HepG2 (cell line): ENCODE data around the gene CBL. TPM values are rescaled to one million over a fixed set of nuclear protein-coding genes. Genes with fewer than 3 reads are reported as not detected.

Experiments
- ATAC-seq: fragments of 200-7000 bp; cut with Tn5 transposase; 3 replicates; pipeline ENCODE4 v1.9.1; 2020; ENCODE audit warnings: mild to moderate bottlenecking, moderate library complexity
- BruUV-seq: library from RNA; stranded (reverse); fragments of 400-500 nt; replicated peaks from 2 replicates; lab custom pipeline; 2021; lab: Mats Ljungman, UMichigan
- CTCF ChIA-PET: fragments of 300-600 bp; formaldehyde crosslinking; extraction: SDS; loops from one replicate; lab custom pipeline; 2021; ENCODE audit warnings: low total read pairs, inconsistent platforms, low intra/inter-chr PET ratio; lab: Yijun Ruan, JAX
- POLR2A ChIA-PET: fragments of 350-600 bp; sonication (Branson Sonifier 250); formaldehyde crosslinking; loops from one replicate; lab custom pipeline; 2020; ENCODE audit warnings: antibody characterized with exemption, inconsistent platforms; lab: Yijun Ruan, JAX
- DNase-seq: peaks from one replicate; pipeline ENCODE4 v3.0.0-alpha.2; 2015; ENCODE audit warnings: low spot score
- FAIRE-seq: peaks from 3 replicates; lab custom pipeline; 2011; peaks lifted over from hg19 to GRCh38; lab: Jason Lieb, UNC
- H2AFZ ChIP-seq: one replicate; pipeline ENCODE4 v1.6.1; 2011; ENCODE audit warnings: low read length, inconsistent platforms
- H3K27ac ChIP-seq: fragments of 300-600 bp; 3 replicates; pipeline ENCODE4 v1.8.0; 2011; ENCODE audit warnings: mixed run types, mild to moderate bottlenecking, mixed read lengths, low read length, inconsistent platforms; ENCODE audit not compliant: insufficient read depth; ENCODE audit errors: extremely low read length
- H3K27me3 ChIP-seq, 2 experiments: fragments of 200-600 bp in 1 of 2; 2 replicates in 1 of 2; 3 replicates in 1 of 2; pipeline versions ENCODE4 v1.6.0 to v1.8.0; 2011; ENCODE audit warnings: low read length in 2 of 2, mild to moderate bottlenecking in 2 of 2, moderate library complexity in 2 of 2, inconsistent platforms in 1 of 2; ENCODE audit not compliant: insufficient read depth in 2 of 2, control insufficient read depth in 1 of 2
- H3K36me3 ChIP-seq, 2 experiments: fragments of 200-600 bp in 1 of 2; replicated peaks in 1 of 2; 2 replicates in 1 of 2; 3 replicates in 1 of 2; pipeline versions ENCODE4 v1.5.1 to v1.8.0; 2011; ENCODE audit warnings: low read length in 2 of 2, inconsistent platforms in 1 of 2; ENCODE audit not compliant: insufficient read depth in 2 of 2, control insufficient read depth in 1 of 2
- H3K4me1 ChIP-seq: 2 replicates; pipeline ENCODE4 v1.5.1; 2012; ENCODE audit warnings: low read length, inconsistent platforms; ENCODE audit not compliant: insufficient read depth
- H3K4me2 ChIP-seq: 2 replicates; pipeline ENCODE4 v1.6.0; 2011; ENCODE audit warnings: low read depth, low read length, inconsistent platforms
- H3K4me3 ChIP-seq, 3 experiments: fragments of 200-600 bp in 1 of 3; sonication (generic), shearing (Covaris generic) in 1 of 3; replicated peaks in 1 of 3; 2 replicates each; pipeline ENCODE4 v1.5.1; 2011 to 2016; ENCODE audit warnings: low read length in 3 of 3, inconsistent platforms in 2 of 3, low read depth in 2 of 3, mild to moderate bottlenecking in 2 of 3, control low read depth in 1 of 3, mixed read lengths in 1 of 3; ENCODE audit not compliant: insufficient read depth in 1 of 3
- H3K79me2 ChIP-seq: one replicate; pipeline ENCODE4 v1.6.1; 2011; ENCODE audit warnings: low read length, inconsistent platforms; ENCODE audit not compliant: insufficient read depth
- H3K9ac ChIP-seq: 2 replicates; pipeline ENCODE4 v1.6.0; 2011; ENCODE audit warnings: mild to moderate bottlenecking, low read depth, low read length, inconsistent platforms; ENCODE audit not compliant: insufficient read depth
- H3K9me3 ChIP-seq: 2 replicates; pipeline ENCODE4 v1.5.1; 2012; ENCODE audit warnings: mild to moderate bottlenecking, low read length
- H4K20me1 ChIP-seq: 2 replicates; pipeline ENCODE4 v1.6.0; 2011; ENCODE audit warnings: inconsistent platforms, mild to moderate bottlenecking, low read length, moderate library complexity; ENCODE audit not compliant: insufficient read depth
- HOXD1 ChIP-seq: sonication (generic); formaldehyde crosslinking; IDR thresholded peaks from 2 replicates; pipeline ENCODE4 v1.5.0; 2020; ENCODE audit warnings: missing genetic modification reagents
- KDM2A ChIP-seq: sonication (generic); formaldehyde crosslinking; IDR thresholded peaks from 2 replicates; pipeline ENCODE4 v1.4.0; 2020; ENCODE audit warnings: low read depth, missing genetic modification reagents, borderline replicate concordance
- MAZ ChIP-seq, 2 experiments: sonication (generic) in 1 of 2; formaldehyde crosslinking in 1 of 2; IDR thresholded peaks; 2 replicates each; pipeline versions ENCODE4 v1.5.0 to v1.6.1; 2012 to 2020; ENCODE audit warnings: low read depth in 2 of 2, mild to moderate bottlenecking in 2 of 2, borderline replicate concordance in 1 of 2, improper control_type of control experiment in 1 of 2, low read length in 1 of 2, missing genetic modification reagents in 1 of 2, moderate library complexity in 1 of 2
- MED8 ChIP-seq: sonication (generic); formaldehyde crosslinking; IDR thresholded peaks from 2 replicates; pipeline ENCODE4 v1.8.1; 2023; ENCODE audit warnings: mild to moderate bottlenecking, missing genetic modification reagents; ENCODE audit not compliant: insufficient replicate concordance
- NFKBIZ ChIP-seq: IDR thresholded peaks from 2 replicates; pipeline ENCODE4 v1.6.1; 2018; ENCODE audit warnings: missing genetic modification reagents, missing compliant biosample characterization
- PCBP2 ChIP-seq: fragments of 200-400 bp; formaldehyde crosslinking; optimal IDR thresholded peaks from 2 replicates; pipeline ENCODE3; 2018; ENCODE audit warnings: low read length, low read depth; ENCODE audit not compliant: poor library complexity, severe bottlenecking
- RARA ChIP-seq: IDR thresholded peaks from 2 replicates; pipeline ENCODE4 v1.6.1; 2016; ENCODE audit warnings: missing genetic modification reagents, missing compliant biosample characterization
- RBFOX2 ChIP-seq: fragments of 200-400 bp; formaldehyde crosslinking; IDR thresholded peaks from 2 replicates; pipeline ENCODE4 v1.6.1; 2017; ENCODE audit warnings: low read depth, mild to moderate bottlenecking, low read length
- REST ChIP-seq, 2 experiments: IDR thresholded peaks; 2 replicates each; pipeline ENCODE4 v1.6.1; 2011 to 2012; ENCODE audit warnings: low read length in 2 of 2, borderline replicate concordance in 1 of 2, low read depth in 1 of 2, mild to moderate bottlenecking in 1 of 2, moderate library complexity in 1 of 2
- THAP11 ChIP-seq: IDR thresholded peaks from 2 replicates; pipeline ENCODE4 v1.6.1; 2016; ENCODE audit warnings: missing biosample characterization, missing genetic modification reagents
- ZNF547 ChIP-seq: sonication (generic); formaldehyde crosslinking; IDR thresholded peaks from 2 replicates; pipeline ENCODE4 v1.5.1; 2020; ENCODE audit warnings: mild to moderate bottlenecking, missing genetic modification reagents
- ZNF776 ChIP-seq: sonication (generic); formaldehyde crosslinking; IDR thresholded peaks from 2 replicates; pipeline ENCODE4 v1.4.0; 2020; ENCODE audit warnings: mild to moderate bottlenecking, missing genetic modification reagents
- ZSCAN31 ChIP-seq: sonication (generic); formaldehyde crosslinking; IDR thresholded peaks from 2 replicates; pipeline ENCODE4 v1.5.0; 2020; ENCODE audit warnings: low read depth, mild to moderate bottlenecking, missing genetic modification reagents
- WGBS: methylation state at CpG from one replicate; pipeline ENCODE4 v1.1.6; 2017; ENCODE audit warnings: low lambda C conversion rate; 5-methylcytosine and 5-hydroxymethylcytosine counted together
- in situ Hi-C: cut with HindIII; loops from 2 replicates; pipeline ENCODE4 v1.10.0; 2017; ENCODE audit warnings: low pct_unique_long_range_greater_than_20kb; ENCODE audit not compliant: extremely low pct_ligation_motif_present
- intact Hi-C: fragments of 100-400 bp; cut with micrococcal nuclease; formaldehyde crosslinking; loops from one replicate; pipeline ENCODE4 v1.10.0; 2022; ENCODE audit not compliant: unreplicated experiment
- polyA plus RNA-seq, 8 experiments: library from polyadenylated mRNA; depleted of rRNA in 3 of 8; stranded (reverse) in 7 of 8; unstranded in 1 of 8; fragments of >200 nt; fragmentation: Illumina TruSeq in 4 of 8; extraction: Trizol in 4 of 8; gene quantifications; 2 replicates each; pipeline versions ENCODE4 v1.2.1 to v1.2.3, GENCODE V29; 2011 to 2016; ENCODE audit warnings: low read depth in 4 of 8, missing spikeins in 1 of 8, mixed read lengths in 1 of 8; ENCODE audit not compliant: insufficient read depth in 1 of 8
- total RNA-seq, 5 experiments: library from RNA; depleted of rRNA; stranded (reverse); fragments of >200 nt; fragmentation: Illumina TruSeq; extraction: Trizol; gene quantifications; 2 replicates each; pipeline ENCODE4 v1.2.3, GENCODE V29; 2016; ENCODE audit warnings: low read depth in 1 of 5
- TF ChIP-seq, protein P1 (sequence below): IDR thresholded peaks from 2 replicates; pipeline ENCODE4 v1.6.1; 2012; ENCODE audit warnings: inconsistent platforms
- TF ChIP-seq, protein P2 (sequence below): sonication (generic); formaldehyde crosslinking; IDR thresholded peaks from 2 replicates; pipeline ENCODE4 v1.5.0; 2020; ENCODE audit warnings: mild to moderate bottlenecking, missing genetic modification reagents

The CBL gene
- total and polyA plus RNA-seq, 2 of the 13 experiments (the other 11 are each of a cell fraction or from before 2014, with no cell fraction given) = 6.6 to 7.4 TPM

GRCh38 chr11:119316729-119317591 lies 110.8 kb downstream of the CBL start, which contains the start of gene MCAM:
Gene MCAM, minus strand, starts transcription at chr11:119317130. Its CDS starts 29 bp downstream, at chr11:119317101.
- Histone ChIP-seq H3K4me1 (peaks cover 58% of the 10 kb centered on the region), H3K9me3 (no peaks in the 10 kb centered on the region), H3K27me3 (peaks cover 0 to 9% of the 10 kb centered on the region in 2 experiments; a peak in 1 of 5 replicates), H3K9ac (peak within 1 kb of the TSS; percentile 70), H3K79me2 (no peaks in the 10 kb centered on the region), H2AFZ (peak within 1 kb of the TSS; percentile 30), H4K20me1 (no peaks in the 10 kb centered on the region), H3K36me3 (no peaks in the 10 kb centered on the region), H3K4me2 (peak within 1 kb of the TSS; percentile 96), H3K27ac (no peak within 1 kb of the TSS), H3K4me3 (peak within 1 kb of the TSS; percentile 63 to 77 (median 76))
- FAIRE-seq = no peak
- intact Hi-C loops = no loop called here
- POLR2A ChIA-PET = interaction anchor here (1.1 to 3.0 kb wide), 12 partner anchors 8 to 232 kb away, joined by 3 to 14 read pairs (median 5); partner anchors contain the start of genes HMBS, RNF26 and USP2
- CTCF ChIA-PET = no interaction called here
- in situ Hi-C loops = no loop called here
- peak; percentile 51 for ATAC-seq
- no TSS peak for BruUV-seq
- no CpG with 5 or more reads among the region's 74 CpGs for WGBS
- peak; percentile 41 for DNase-seq
- 0 out of 2 replicates have a peak, but pooled peaks have one; percentile 34 for TF ChIP-seq ZSCAN31
- no peak for TF ChIP-seq MAZ (IDR thresholded peaks at IDR 0.05; ENCODE audit: borderline replicate concordance, low read depth, low read length)
- TF ChIP-seq MAZ (CRISPR knock-in tag; IDR thresholded peaks at IDR 0.05; ENCODE audit: low read depth) = peak; percentile 53; the same call in 1 of the 2 replicates
- 0 out of 2 replicates have a peak, but pooled peaks have one; percentile 29 for TF ChIP-seq KDM2A
- 0 out of 2 replicates have a peak, but pooled peaks have one; percentile 43 for TF ChIP-seq ZNF776 (CRISPR knock-in tag)
- peak; percentile 29; the same call in 1 of the 2 replicates for TF ChIP-seq THAP11 (CRISPR knock-in tag)
- TF ChIP-seq ZNF547 (CRISPR knock-in tag) = 0 out of 2 replicates have a peak, but pooled peaks have one; percentile 41
- no peak for TF ChIP-seq REST (IDR thresholded peaks at IDR 0.05; ENCODE audit: borderline replicate concordance in 1 of 2, low read depth in 1 of 2, low read length in 2 of 2)
- TF ChIP-seq, protein P1, sequence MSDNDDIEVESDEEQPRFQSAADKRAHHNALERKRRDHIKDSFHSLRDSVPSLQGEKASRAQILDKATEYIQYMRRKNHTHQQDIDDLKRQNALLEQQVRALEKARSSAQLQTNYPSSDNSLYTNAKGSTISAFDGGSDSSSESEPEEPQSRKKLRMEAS = peak; percentile 53; the same call in 1 of the 2 replicates
- no peak for TF ChIP-seq NFKBIZ (CRISPR knock-in tag)
- TF ChIP-seq HOXD1 (CRISPR knock-in tag) = 0 out of 2 replicates have a peak, but pooled peaks have one; percentile 31
- peak; percentile 70 for TF ChIP-seq RBFOX2
- peak; percentile 38 for TF ChIP-seq MED8
- TF ChIP-seq, protein P2, sequence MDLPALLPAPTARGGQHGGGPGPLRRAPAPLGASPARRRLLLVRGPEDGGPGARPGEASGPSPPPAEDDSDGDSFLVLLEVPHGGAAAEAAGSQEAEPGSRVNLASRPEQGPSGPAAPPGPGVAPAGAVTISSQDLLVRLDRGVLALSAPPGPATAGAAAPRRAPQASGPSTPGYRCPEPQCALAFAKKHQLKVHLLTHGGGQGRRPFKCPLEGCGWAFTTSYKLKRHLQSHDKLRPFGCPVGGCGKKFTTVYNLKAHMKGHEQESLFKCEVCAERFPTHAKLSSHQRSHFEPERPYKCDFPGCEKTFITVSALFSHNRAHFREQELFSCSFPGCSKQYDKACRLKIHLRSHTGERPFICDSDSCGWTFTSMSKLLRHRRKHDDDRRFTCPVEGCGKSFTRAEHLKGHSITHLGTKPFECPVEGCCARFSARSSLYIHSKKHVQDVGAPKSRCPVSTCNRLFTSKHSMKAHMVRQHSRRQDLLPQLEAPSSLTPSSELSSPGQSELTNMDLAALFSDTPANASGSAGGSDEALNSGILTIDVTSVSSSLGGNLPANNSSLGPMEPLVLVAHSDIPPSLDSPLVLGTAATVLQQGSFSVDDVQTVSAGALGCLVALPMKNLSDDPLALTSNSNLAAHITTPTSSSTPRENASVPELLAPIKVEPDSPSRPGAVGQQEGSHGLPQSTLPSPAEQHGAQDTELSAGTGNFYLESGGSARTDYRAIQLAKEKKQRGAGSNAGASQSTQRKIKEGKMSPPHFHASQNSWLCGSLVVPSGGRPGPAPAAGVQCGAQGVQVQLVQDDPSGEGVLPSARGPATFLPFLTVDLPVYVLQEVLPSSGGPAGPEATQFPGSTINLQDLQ (CRISPR knock-in tag) = no peak
- no peak for TF ChIP-seq PCBP2
- TF ChIP-seq RARA (CRISPR knock-in tag) = 0 out of 2 replicates have a peak, but pooled peaks have one; percentile 11
